ENCODE measurements around the gene OAS1. TPM values are rescaled to one million over a fixed set of nuclear protein-coding genes. Genes with fewer than 3 reads are reported as not detected.

The OAS1 gene
- total and polyA plus RNA-seq, 2 of the 8 experiments (the other 6 are each of a cell fraction or from before 2014, with no cell fraction given): 0.23 TPM; not detected in 1

- Histone ChIP-seq H2AFZ (ENCODE audit: low read length) (no peak overlapping the region), H3K56ac (replicated peaks; ENCODE audit: insufficient read length, low read depth, low read length) (no peak overlapping the region), H3K14ac (ENCODE audit: insufficient read length) (no peak overlapping the region), H3K4me3 (ENCODE audit: extremely low read depth in 1 of 4, insufficient read depth in 2 of 4, low read depth in 3 of 4, low read length in 4 of 4) (no peak overlapping the region), H4K20me1 (replicated peaks in 1 of 2; ENCODE audit: control insufficient read depth in 1 of 2, insufficient read depth in 2 of 2, low read length in 2 of 2) (no peaks in the 10 kb centered on the region), H4K5ac (ENCODE audit: insufficient read length, low read depth, low read length) (no peak overlapping the region), H2BK12ac (ENCODE audit: low read depth, low read length) (no peak overlapping the region), H3K4ac (replicated peaks; ENCODE audit: insufficient read length, low read depth, low read length) (no peak overlapping the region), H3K27ac (ENCODE audit: low read depth, low read length) (no peak overlapping the region), H4K8ac (ENCODE audit: extremely low read depth, insufficient read depth, low read length) (no peak overlapping the region), H2BK120ac (replicated peaks; ENCODE audit: low read depth, low read length) (no peak overlapping the region), H3K18ac (ENCODE audit: extremely low read depth, low read length) (no peak overlapping the region), H2BK20ac (ENCODE audit: low read length) (no peak overlapping the region), H3K4me1 (replicated peaks in 1 of 4; ENCODE audit: control insufficient read depth in 3 of 4, insufficient read depth in 4 of 4, low read length in 3 of 4) (peaks cover 0 to 3% (median 2%) of the 10 kb centered on the region in 4 experiments; a peak in 2 of 7 replicates), H3K23me2 (ENCODE audit: low read depth, low read length) (no peaks in the 10 kb centered on the region; the same call in 1 of the 2 replicates), H3K79me1 (ENCODE audit: low read depth, low read length) (no peaks in the 10 kb centered on the region), H3K9me3 (ENCODE audit: insufficient read depth in 2 of 2, low read depth in 1 of 2, low read length in 1 of 2) (no peaks in the 10 kb centered on the region), H3K4me2 (ENCODE audit: insufficient read depth in 1 of 2, low read depth in 2 of 2, low read length in 2 of 2) (no peak overlapping the region), H3K9ac (replicated peaks in 1 of 4; ENCODE audit: extremely low read depth in 1 of 4, low read depth in 3 of 4, low read length in 3 of 4) (no peak overlapping the region), H3K36me3 (ENCODE audit: control insufficient read depth in 2 of 4, insufficient read depth in 4 of 4, low read length in 3 of 4) (no peaks in the 10 kb centered on the region), H3K23ac (ENCODE audit: insufficient read length) (no peak overlapping the region), H3K27me3 (replicated peaks in 1 of 4; ENCODE audit: control insufficient read depth in 3 of 4, extremely low read depth in 1 of 4, insufficient read depth in 3 of 4, low read length in 3 of 4) (peaks cover 0 to 15% (median 10%) of the 10 kb centered on the region in 4 experiments; a peak in 6 of 7 replicates), H2AK5ac (ENCODE audit: low read depth, low read length) (no peak overlapping the region), H3K79me2 (ENCODE audit: control insufficient read depth in 1 of 2, insufficient read depth in 2 of 2, low read length in 2 of 2) (no peaks in the 10 kb centered on the region), H4K91ac (replicated peaks; ENCODE audit: insufficient read length, low read length) (no peak overlapping the region), H2BK5ac (ENCODE audit: low read depth, low read length) (no peak overlapping the region), H2BK15ac (ENCODE audit: low read length) (no peak overlapping the region)
- WGBS, 2 experiments (ENCODE audit: extremely low coverage in 1 of 2, insufficient coverage in 1 of 2, insufficient read length in 1 of 2, insufficient replicate concordance in 2 of 2, low coverage in 1 of 2, low lambda C conversion rate in 2 of 2, missing lambda C conversion rate in 1 of 2): 72% methylated on average over 1 of the region's 1 CpG; no CpG with 5 or more reads in 1 of the 2 experiments
- DNase-seq (ENCODE audit: low read depth in 1 of 2, low spot score in 2 of 2): no peak
- FAIRE-seq: no peak
- TF ChIP-seq RXRA (IDR thresholded peaks at IDR 0.05; ENCODE audit: insufficient read depth, low read depth, low read length) (no peak), CBX8 (IDR thresholded peaks at IDR 0.05; ENCODE audit: borderline replicate concordance, low read depth, low read length) (no peak), ASH2L (IDR thresholded peaks at IDR 0.05; ENCODE audit: low read length) (no peak), GTF2F1 (IDR thresholded peaks at IDR 0.05; ENCODE audit: borderline replicate concordance, low read depth, low read length) (no peak), JUND (IDR thresholded peaks at IDR 0.05; ENCODE audit: low read length) (no peak), POLR2A (IDR thresholded peaks at IDR 0.05; ENCODE audit: control extremely low read depth in 1 of 2, low read depth in 2 of 2, low read length in 2 of 2) (no peak), CBX5 (IDR thresholded peaks at IDR 0.05; ENCODE audit: low read depth, low read length) (no peak), CTBP2 (IDR thresholded peaks at IDR 0.05; ENCODE audit: borderline replicate concordance, insufficient read depth, insufficient read length, low read length) (no peak), POLR2AphosphoS5 (IDR thresholded peaks at IDR 0.05; ENCODE audit: low read depth, low read length) (no peak), SIN3A (conservative IDR thresholded peaks at IDR 0.05 in 1 of 2, IDR thresholded peaks at IDR 0.05 in 1 of 2; ENCODE audit: low read depth in 1 of 2, low read length in 2 of 2) (no peak), TAF7 (optimal IDR thresholded peaks at IDR 0.05; ENCODE audit: borderline replicate concordance, low read depth, low read length) (no peak), ATF3 (IDR thresholded peaks at IDR 0.05; ENCODE audit: insufficient read depth, low read depth, low read length) (no peak), JUN (IDR thresholded peaks at IDR 0.05; ENCODE audit: low read depth, low read length) (no peak), BCL11A (IDR thresholded peaks at IDR 0.05; ENCODE audit: low read depth in 2 of 2, low read length in 2 of 2) (no peak)
- CTCF ChIA-PET (ENCODE audit: partially characterized antibody): interaction anchor here (0.7 to 1.9 kb wide), 2 partner anchors 89 to 119 kb away, joined by 3 to 4 read pairs; no protein-coding TSS in a partner anchor
- POLR2A ChIA-PET (ENCODE audit: partially characterized antibody): no interaction called here
Measured at GRCh38 chr12:112942572-112942971, 35.8 kb downstream of the OAS1 start.
